NCI-H226 (cell line): ENCODE data around the gene HHATL.

Experiments used
- DNase-seq: peaks from one replicate; pipeline ENCODE4 v3.0.0-alpha.2; 2015

HHATL gene

GRCh38 chr3:42697289-42698051 lies 5.1 kb downstream of the HHATL start:
- DNase-seq = no peak

DNA sequence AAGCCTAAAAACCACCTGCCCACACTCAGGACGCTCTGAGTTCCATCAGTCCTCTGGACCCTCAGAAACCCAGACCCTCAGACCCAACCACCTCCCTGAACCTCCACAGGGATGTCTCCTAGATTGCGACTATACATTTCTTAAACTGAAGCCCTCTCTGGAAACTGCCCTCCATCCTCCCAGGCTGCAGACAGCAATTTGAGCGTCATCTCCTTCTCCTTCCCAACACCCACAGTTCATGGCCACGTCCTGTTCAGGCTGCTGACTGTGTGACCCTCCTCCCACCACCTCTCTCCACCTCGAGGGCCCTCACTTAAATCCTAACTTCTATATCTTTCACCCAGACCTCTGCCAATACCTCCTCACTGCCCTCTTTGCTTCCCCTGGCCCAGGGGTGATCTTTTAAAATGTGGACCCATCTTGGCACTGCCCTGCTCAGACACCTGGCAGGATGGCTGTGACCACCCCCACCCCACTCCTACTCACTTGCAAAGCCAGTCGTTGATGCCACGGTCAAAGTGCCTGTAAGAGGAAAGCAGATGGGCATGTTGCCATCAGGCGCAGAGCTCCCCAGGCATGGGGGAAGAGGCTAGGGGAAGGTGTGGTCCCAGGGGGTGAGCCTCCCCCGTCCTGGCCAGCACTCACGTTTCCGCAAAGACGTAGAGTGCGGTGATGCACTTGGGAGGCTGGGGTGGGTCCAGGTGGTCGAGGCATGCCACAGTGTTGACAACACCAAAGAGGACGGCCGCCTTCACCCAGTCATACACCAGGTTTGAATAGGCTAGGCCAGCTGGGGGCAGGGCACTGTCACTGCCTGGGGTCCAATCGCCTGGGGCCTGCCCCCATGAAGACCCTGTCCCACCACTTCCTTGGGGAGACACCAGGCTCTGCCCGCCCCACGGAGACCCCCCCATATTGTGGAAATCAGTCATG lies 6.0 kb downstream of the HHATL start:
- DNase-seq = no peak

GRCh38 chr3:42694366-42694765 lies 8.2 kb downstream of the HHATL start:
- no peak for DNase-seq

DNA sequence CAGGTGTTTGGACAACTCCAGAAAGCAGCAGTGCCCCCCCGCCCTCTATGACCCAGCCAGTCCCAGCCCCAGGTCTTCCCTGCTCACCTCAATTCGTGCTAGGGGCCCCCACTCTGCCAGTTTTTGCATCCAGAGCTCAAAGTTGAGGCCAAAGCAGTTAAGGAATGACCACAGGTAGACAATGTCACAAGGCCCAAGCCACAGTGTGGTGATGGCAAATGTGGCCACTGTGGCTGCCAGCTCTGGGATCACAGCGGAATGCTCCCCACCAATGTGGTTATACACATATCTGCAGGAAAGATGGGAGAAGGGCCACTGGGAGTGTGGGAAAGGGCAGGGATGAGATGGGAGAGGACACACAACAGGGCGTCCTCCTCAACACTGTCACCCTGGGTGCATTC lies 9.1 kb downstream of the HHATL start:
- no peak for DNase-seq

DNA sequence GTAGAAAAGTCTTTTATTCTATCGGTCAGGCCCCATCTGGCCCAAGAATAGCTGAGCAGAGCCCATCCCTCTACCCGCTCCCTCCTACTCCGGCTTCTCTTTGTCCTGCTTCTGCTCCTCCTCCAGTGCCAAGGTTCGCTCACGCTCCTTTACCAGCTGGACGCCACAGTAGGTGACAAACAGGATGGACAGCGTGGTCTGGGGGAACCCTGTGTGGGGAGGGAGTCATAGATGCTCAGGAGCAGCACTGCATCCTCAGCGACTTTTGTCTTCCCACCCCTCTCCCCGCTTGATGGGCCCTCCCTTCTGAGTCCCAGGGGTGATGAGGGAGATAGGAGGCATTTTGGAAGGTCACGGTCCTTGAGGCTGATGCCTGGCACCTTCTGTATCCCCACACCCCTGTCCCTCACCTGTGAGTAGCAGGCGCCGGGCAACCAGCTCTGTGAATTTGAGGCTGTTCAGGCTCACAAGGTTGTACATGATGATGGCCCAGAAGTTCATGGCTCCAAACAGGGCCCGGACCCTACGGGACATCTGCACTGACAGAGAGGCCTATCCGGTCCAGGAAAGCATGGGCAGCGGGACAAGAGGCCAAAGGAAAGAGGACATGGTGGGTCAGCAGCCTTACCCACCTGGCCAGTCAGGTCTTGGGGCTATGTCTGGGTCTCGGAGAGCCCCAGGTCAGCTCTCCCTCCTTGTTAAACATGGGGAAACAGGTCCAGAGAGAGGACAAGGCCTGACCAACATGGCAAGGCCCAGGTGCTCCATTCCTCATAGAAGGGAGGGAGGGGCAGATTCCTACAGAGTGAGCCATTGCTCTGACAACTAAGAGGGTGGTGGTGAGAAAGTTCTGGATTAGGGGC lies 9.7 kb downstream of the HHATL start:
- no peak for DNase-seq

GRCh38 chr3:42691816-42692666 lies 10.6 kb downstream of the HHATL start:
- no peak for DNase-seq

- DNase-seq = no peak
Observed at GRCh38 chr3:42690766-42691680, 11.6 kb downstream of the HHATL start.

GRCh38 chr3:42690191-42690590 lies 12.4 kb downstream of the HHATL start:
- no peak for DNase-seq

DNA sequence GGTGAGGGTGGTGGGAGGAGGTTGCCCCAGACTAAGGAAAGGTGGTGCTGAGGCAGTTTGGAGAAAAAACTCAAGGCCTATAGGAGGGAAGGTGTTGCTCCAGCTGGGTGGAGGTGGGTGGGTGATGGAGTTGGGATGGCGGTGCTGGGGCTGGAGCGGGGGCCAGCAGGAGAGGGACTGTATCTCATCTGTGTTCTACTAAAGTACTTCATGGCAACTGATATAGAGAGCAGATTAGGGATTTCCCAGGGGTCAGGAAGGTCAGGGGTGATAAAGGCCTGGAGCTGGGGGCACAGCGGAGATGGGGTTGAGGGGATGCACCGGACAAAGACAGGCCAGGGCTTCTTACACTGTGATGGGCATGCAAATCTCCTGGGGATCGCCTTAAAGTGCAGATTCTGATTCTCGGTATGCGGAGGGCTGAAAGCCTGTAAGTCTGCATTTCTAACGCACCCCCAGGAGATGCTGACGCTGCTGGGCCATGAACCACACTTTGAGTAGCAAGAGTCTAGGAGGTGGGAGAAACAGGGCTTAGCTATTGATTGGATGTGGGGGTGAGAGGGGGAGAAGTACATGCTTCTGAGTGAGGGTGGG lies 13.1 kb downstream of the HHATL start:
- DNase-seq = no peak

DNA sequence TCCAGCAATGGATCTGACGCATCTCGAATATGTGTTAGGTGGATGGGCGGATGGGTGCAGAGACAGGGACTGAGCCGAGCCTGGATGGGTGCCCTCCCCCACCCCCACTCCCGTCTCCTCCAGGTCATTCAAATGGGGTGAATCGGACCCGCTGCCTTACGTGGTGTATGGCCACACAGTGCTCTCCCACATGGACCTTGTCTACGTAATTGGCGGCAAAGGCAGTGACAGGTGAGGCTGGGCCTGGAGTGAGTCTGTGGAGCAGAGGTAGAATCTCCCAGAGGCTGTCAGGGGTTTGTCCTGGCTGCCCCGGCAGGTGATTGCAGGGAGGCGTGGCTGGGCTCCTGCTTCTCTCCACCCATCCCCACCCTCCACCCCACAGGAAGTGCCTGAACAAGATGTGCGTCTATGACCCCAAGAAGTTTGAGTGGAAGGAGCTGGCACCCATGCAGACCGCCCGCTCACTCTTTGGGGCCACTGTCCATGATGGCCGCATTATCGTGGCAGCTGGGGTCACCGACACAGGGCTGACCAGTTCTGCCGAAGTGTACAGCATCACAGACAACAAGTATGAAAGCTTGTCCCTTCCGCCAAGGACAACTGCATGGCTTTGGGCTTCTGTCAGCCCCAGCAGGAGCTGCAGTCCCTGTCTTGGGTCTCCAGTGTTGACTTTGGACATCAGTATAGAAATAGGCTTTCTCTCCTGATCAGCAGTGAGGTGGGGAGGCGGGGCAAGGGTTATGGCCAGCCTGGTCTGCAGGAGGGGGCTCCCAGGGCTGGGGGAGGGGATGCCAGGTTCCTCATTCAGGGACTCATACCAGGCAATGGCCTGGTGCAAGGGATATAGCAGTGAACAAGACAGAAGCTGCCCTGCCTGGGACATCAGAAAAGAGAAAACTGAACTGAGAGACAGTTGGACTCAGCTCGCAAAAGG lies 13.8 kb downstream of the HHATL start:
- DNase-seq = no peak

DNA sequence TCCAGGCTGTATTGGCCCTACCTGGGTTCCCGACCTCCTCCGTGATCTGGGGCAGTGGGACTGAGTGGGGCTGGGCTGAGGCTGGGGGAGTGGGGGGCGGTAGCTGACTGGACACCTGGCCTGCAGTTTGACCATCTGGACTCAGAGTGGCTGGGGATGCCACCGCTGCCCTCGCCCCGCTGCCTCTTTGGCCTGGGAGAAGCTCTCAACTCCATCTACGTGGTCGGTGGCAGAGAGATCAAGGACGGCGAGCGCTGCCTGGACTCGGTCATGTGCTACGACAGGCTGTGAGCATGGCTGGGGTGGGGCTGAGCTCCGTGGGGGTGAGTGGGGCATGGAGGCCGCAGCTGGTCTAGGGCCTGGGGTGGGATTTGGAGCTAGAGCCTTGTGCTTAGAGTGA lies 14.6 kb downstream of the HHATL start:
- DNase-seq = no peak

DNA sequence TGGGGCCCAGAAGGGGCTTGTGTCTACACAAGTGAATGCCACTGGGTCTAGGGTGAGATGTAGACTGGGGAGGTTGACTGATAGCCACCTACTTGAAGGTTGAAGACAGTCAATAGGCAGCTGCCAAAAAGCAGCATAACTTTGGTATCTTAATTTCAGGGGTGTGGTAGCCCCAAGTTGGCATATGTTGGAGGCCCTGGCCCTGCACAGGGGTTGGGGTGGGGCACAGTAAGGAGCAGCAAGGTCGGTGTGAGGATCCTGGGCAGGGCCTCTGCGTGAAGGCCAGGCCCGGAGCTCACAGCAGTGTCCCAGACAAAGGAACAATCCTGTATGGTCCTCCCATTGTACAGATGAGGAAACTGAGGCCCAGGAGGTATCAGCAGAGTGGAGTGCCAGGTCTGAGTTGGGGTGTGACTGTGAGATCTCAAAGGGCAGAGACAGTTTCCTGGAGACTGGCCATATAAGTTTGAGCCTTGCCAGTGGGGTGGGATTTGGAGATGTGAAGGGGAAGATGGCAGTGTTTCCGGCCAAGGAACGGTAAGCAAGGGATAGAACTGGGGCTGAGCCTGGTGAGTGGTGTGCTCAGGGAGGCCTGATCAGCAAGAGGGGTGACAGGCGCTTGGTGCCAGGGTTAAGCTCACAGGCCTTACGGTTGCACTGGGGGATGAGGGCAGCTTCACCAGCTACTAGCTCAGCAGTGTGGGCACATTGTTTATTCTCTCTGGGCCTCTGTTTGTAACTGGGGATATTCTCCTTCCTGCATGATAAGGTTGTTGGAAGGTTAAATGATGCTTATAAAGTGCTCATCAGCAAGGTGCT lies 15.6 kb downstream of the HHATL start:
- no peak for DNase-seq

- no peak for DNase-seq
Observed at GRCh38 chr3:42685891-42686820, 16.4 kb downstream of the HHATL start.

- DNase-seq = no peak
Observed at GRCh38 chr3:42685363-42685881, 17.2 kb downstream of the HHATL start, which contains the start of gene KLHL40. TSS of gene KLHL40 (plus strand) at chr3:42685537. CDS start at chr3:42685619, 82 bp downstream.

DNA sequence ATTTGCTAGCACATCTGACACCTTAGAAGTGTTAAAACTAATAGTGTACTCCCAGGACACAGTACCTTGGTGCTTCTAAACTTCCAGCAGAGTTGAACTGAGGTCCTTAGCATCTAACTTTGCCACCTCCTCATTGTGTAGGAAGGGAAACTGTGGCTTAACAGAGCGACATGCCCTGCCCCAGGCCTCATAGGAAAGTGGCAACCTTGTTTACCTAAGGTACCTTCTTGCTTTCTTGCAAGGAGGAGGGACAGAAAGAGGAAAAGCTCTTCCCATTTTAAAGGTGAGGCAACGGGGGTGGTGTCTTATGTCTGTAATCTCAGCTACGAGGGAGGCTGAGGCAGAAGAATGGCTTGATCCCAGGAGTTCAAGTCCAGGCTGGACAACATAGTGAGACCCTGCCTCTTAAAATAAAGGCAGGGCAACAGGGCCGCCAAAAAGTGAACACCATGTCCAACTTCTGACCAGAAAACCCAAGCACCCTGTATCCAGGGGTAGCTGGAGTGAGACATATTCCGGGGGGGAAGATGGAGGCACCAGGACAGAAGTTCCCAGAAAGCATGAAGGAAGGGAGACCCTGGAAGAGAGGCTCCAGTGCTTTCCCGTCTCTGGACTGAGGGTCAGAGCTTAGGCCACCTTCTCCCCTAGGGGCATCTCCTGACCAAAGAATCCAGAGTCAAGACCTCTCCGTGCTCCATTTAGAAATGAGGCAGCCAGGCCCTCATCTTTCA lies 17.8 kb downstream of the HHATL start:
- no peak for DNase-seq
